NCI-H82 treated with DMSO at 0.1 percent for 48 hours (cell line): ENCODE measurements around the gene KIAA1614.

Experiments used
- DNase-seq: peaks from one replicate; lab custom pipeline; 2025; ENCODE audit not compliant: unreplicated experiment; lab: John Stamatoyannopoulos, UW

Gene KIAA1614

GRCh38 chr1:180923021-180923841 lies 10.5 kb downstream of the KIAA1614 start:
- DNase-seq: peak; percentile 90

- no peak for DNase-seq
These were observed 11.2 kb downstream of the KIAA1614 start for GRCh38 chr1:180923887-180924286.

- DNase-seq: no peak
These were observed 12.2 kb downstream of the KIAA1614 start for GRCh38 chr1:180924939-180925338.

GRCh38 chr1:180925471-180926051 lies 12.9 kb downstream of the KIAA1614 start:
- DNase-seq: peak; percentile 77

GRCh38 chr1:180926164-180926981 lies 13.7 kb downstream of the KIAA1614 start:
- peak; percentile 86 for DNase-seq

GRCh38 chr1:180927348-180927747 lies 14.7 kb downstream of the KIAA1614 start:
- peak; percentile 39 for DNase-seq

- DNase-seq: peak; percentile 97
These were observed 15.1 kb downstream of the KIAA1614 start for GRCh38 chr1:180927841-180928240.

- peak; percentile 95 for DNase-seq
These were observed 15.9 kb downstream of the KIAA1614 start for GRCh38 chr1:180928331-180929230.

- no peak for DNase-seq
These were observed 16.7 kb downstream of the KIAA1614 start for GRCh38 chr1:180929389-180929788.

GRCh38 chr1:180930687-180931086 lies 18.0 kb downstream of the KIAA1614 start:
- DNase-seq: peak; percentile 73

- DNase-seq: no peak
These were observed 18.8 kb downstream of the KIAA1614 start for GRCh38 chr1:180931529-180931928.

- DNase-seq: no peak
These were observed 19.7 kb downstream of the KIAA1614 start for GRCh38 chr1:180932378-180932777.

GRCh38 chr1:180933141-180933540 lies 20.4 kb downstream of the KIAA1614 start:
- DNase-seq: no peak

GRCh38 chr1:180934563-180934962 lies 21.9 kb downstream of the KIAA1614 start:
- DNase-seq: no peak

GRCh38 chr1:180935326-180936109 lies 22.8 kb downstream of the KIAA1614 start:
- DNase-seq: no peak

GRCh38 chr1:180936110-180937011 lies 23.7 kb downstream of the KIAA1614 start:
- DNase-seq: no peak

GRCh38 chr1:180937012-180937372 lies 24.3 kb downstream of the KIAA1614 start:
- no peak for DNase-seq

GRCh38 chr1:180937624-180938225 lies 25.0 kb downstream of the KIAA1614 start:
- no peak for DNase-seq
